Uterus (tissue), 4 donors: ENCODE measurements around the gene CRTAC1. TPM values are rescaled to one million over a fixed set of nuclear protein-coding genes. Genes with fewer than 3 reads are reported as not detected.

ENCODE experiments used
- DNase-seq, 2 donors: peaks; one replicate each; pipeline ENCODE4 v3.0.0-alpha.2; 2019 to 2020
- H3K27ac ChIP-seq, 2 donors: fragments of 200-600 bp; sonication (generic); 1 replicate in 1 of 2; 2 replicates in 1 of 2; pipeline ENCODE4 v1.5.1; 2016 to 2018
- H3K27me3 ChIP-seq, 2 donors: fragments of 200-600 bp; sonication (generic); one replicate each; pipeline ENCODE4 v1.5.1; 2018 to 2019; ENCODE audit warnings: control low read depth in 1 of 2
- H3K36me3 ChIP-seq, 2 donors: fragments of 200-600 bp; sonication (generic); one replicate each; pipeline ENCODE4 v1.5.1; 2019; ENCODE audit warnings: control low read depth in 1 of 2
- H3K4me1 ChIP-seq, 2 donors: fragments of 200-600 bp; sonication (generic); one replicate each; pipeline ENCODE4 v1.5.1; 2018 to 2019; ENCODE audit warnings: control low read depth in 1 of 2
- H3K4me3 ChIP-seq, 2 donors: fragments of 200-600 bp; sonication (generic); 1 replicate in 1 of 2; 2 replicates in 1 of 2; pipeline ENCODE4 v1.5.1; 2018 to 2019; ENCODE audit warnings: mild to moderate bottlenecking in 1 of 2
- H3K9me3 ChIP-seq, 2 donors: fragments of 200-600 bp; sonication (generic); one replicate each; pipeline ENCODE4 v1.5.1; 2019; ENCODE audit warnings: control low read depth in 1 of 2
- CTCF ChIP-seq, 4 experiments: fragments of 200-600 bp in 2 of 4; fragments of 450-650 bp in 2 of 4; sonication (generic) in 2 of 4; IDR thresholded peaks; one replicate each; pipeline ENCODE4 v1.5.1; 2016 to 2019; ENCODE audit warnings: antibody characterized with exemption in 4 of 4, mild to moderate bottlenecking in 2 of 4, moderate library complexity in 1 of 4
- POLR2A ChIP-seq, 2 donors: fragments of 450-650 bp; IDR thresholded peaks; one replicate each; pipeline ENCODE4 v1.6.1; 2016; ENCODE audit warnings: antibody characterized with exemption in 2 of 2, mild to moderate bottlenecking in 1 of 2, moderate library complexity in 1 of 2
- intact Hi-C: fragments of 100-400 bp; cut with DNase I; formaldehyde crosslinking; loops from one replicate; pipeline ENCODE4 v1.15.1; 2023; ENCODE audit warnings: low total_unique reads
- total RNA-seq, 4 donors: library from RNA; depleted of rRNA in 3 of 4; stranded (reverse); fragments of >200 nt in 3 of 4; gene quantifications; one replicate each; pipeline versions ENCODE4 v1.1.0 to v1.2.4, GENCODE V29; 2014 to 2023
- donor health status: DM: yes; HTN: yes; CAD: no.

CRTAC1 gene
- total RNA-seq, 4 donors from 2014 or later = 0.26 to 7.5 (median 2.0) TPM

- DNase-seq = no peak
- TF ChIP-seq CTCF (IDR thresholded peaks at IDR 0.05) = no peak
- TF ChIP-seq POLR2A (IDR thresholded peaks at IDR 0.05) = no peak
- Histone ChIP-seq H3K27me3 (no peaks in the 10 kb centered on the region), H3K9me3 (no peaks in the 10 kb centered on the region), H3K27ac (no peak overlapping the region), H3K36me3 (no peaks in the 10 kb centered on the region), H3K4me1 (no peaks in the 10 kb centered on the region), H3K4me3 (no peak overlapping the region)
- intact Hi-C loops = no loop called here
Observed at GRCh38 chr10:97943294-97943693, 87.1 kb downstream of the CRTAC1 start.

GRCh38 chr10:97940534-97940933 lies 89.9 kb downstream of the CRTAC1 start:
- no peak overlapping the region for H3K27ac ChIP-seq
- H3K4me1 ChIP-seq = no peaks in the 10 kb centered on the region
- no peaks in the 10 kb centered on the region for H3K36me3 ChIP-seq
- no peaks in the 10 kb centered on the region for H3K9me3 ChIP-seq
- no peak overlapping the region for H3K4me3 ChIP-seq
- H3K27me3 ChIP-seq = no peaks in the 10 kb centered on the region
- no peak for DNase-seq
- intact Hi-C loops = no loop called here
- TF ChIP-seq CTCF (IDR thresholded peaks at IDR 0.05) = no peak
- no peak for TF ChIP-seq POLR2A (IDR thresholded peaks at IDR 0.05)

GRCh38 chr10:97939446-97939990 lies 90.9 kb downstream of the CRTAC1 start:
- no peaks in the 10 kb centered on the region for H3K9me3 ChIP-seq
- no peaks in the 10 kb centered on the region for H3K27me3 ChIP-seq
- no peak for DNase-seq
- no peak overlapping the region for H3K4me3 ChIP-seq
- no peaks in the 10 kb centered on the region for H3K4me1 ChIP-seq
- intact Hi-C loops = no loop called here
- no peak for TF ChIP-seq CTCF (IDR thresholded peaks at IDR 0.05)
- TF ChIP-seq POLR2A (IDR thresholded peaks at IDR 0.05) = no peak
- H3K36me3 ChIP-seq = no peaks in the 10 kb centered on the region
- H3K27ac ChIP-seq = no peak overlapping the region

GRCh38 chr10:97937928-97938327 lies 92.5 kb downstream of the CRTAC1 start:
- Histone ChIP-seq H3K4me3 (no peak overlapping the region), H3K9me3 (no peaks in the 10 kb centered on the region), H3K36me3 (no peaks in the 10 kb centered on the region), H3K27me3 (no peaks in the 10 kb centered on the region), H3K4me1 (no peaks in the 10 kb centered on the region), H3K27ac (no peak overlapping the region)
- TF ChIP-seq CTCF (IDR thresholded peaks at IDR 0.05) (no peak), POLR2A (IDR thresholded peaks at IDR 0.05) (no peak)
- no peak for DNase-seq
- intact Hi-C loops = no loop called here

- no peak for DNase-seq
- intact Hi-C loops = no loop called here
Observed at GRCh38 chr10:97937054-97937453, 93.4 kb downstream of the CRTAC1 start.

More at GRCh38 chr10:97937054-97937453, 93.4 kb downstream of the CRTAC1 start:
- H3K27me3 ChIP-seq = no peaks in the 10 kb centered on the region
- H3K36me3 ChIP-seq = no peaks in the 10 kb centered on the region
- H3K4me3 ChIP-seq = no peak overlapping the region
- TF ChIP-seq POLR2A (IDR thresholded peaks at IDR 0.05) (no peak), CTCF (IDR thresholded peaks at IDR 0.05) (no peak)
- no peak overlapping the region for H3K27ac ChIP-seq
- H3K4me1 ChIP-seq = no peaks in the 10 kb centered on the region
- H3K9me3 ChIP-seq = no peaks in the 10 kb centered on the region
